ENCODE measurements around the gene SH3TC1. TPM values are rescaled to one million over a fixed set of nuclear protein-coding genes. Genes with fewer than 3 reads are reported as not detected.

Gene SH3TC1
- total and polyA plus RNA-seq, 9 donors: 1.1 to 34.5 (median 5.4) TPM

- intact Hi-C loops (cut with DNase I): loop anchor here in 1 of 4 donors (10.0 kb wide), 1 partner anchor 233 kb away; no protein-coding TSS in a partner anchor
- Histone ChIP-seq H3K4me1 (ENCODE audit: insufficient read depth) (no peaks in the 10 kb centered on the region), H3K36me3 (no peaks in the 10 kb centered on the region), H3K4me3 (no peak overlapping the region), H3K27ac (no peak overlapping the region), H3K27me3 (no peaks in the 10 kb centered on the region), H3K9me3 (no peaks in the 10 kb centered on the region)
- TF ChIP-seq, protein P1, sequence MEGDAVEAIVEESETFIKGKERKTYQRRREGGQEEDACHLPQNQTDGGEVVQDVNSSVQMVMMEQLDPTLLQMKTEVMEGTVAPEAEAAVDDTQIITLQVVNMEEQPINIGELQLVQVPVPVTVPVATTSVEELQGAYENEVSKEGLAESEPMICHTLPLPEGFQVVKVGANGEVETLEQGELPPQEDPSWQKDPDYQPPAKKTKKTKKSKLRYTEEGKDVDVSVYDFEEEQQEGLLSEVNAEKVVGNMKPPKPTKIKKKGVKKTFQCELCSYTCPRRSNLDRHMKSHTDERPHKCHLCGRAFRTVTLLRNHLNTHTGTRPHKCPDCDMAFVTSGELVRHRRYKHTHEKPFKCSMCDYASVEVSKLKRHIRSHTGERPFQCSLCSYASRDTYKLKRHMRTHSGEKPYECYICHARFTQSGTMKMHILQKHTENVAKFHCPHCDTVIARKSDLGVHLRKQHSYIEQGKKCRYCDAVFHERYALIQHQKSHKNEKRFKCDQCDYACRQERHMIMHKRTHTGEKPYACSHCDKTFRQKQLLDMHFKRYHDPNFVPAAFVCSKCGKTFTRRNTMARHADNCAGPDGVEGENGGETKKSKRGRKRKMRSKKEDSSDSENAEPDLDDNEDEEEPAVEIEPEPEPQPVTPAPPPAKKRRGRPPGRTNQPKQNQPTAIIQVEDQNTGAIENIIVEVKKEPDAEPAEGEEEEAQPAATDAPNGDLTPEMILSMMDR (IDR thresholded peaks at IDR 0.05): no peak
- TF ChIP-seq EP300 (IDR thresholded peaks at IDR 0.05) (no peak), POLR2A (IDR thresholded peaks at IDR 0.05) (no peak)
- WGBS, 3 donors: 66 to 75% (median 67%) methylated on average over 36 of the region's 36 CpGs
- DNase-seq: no peak
Observed at GRCh38 chr4:8171984-8172924, 26.8 kb upstream of the SH3TC1 start.

DNA sequence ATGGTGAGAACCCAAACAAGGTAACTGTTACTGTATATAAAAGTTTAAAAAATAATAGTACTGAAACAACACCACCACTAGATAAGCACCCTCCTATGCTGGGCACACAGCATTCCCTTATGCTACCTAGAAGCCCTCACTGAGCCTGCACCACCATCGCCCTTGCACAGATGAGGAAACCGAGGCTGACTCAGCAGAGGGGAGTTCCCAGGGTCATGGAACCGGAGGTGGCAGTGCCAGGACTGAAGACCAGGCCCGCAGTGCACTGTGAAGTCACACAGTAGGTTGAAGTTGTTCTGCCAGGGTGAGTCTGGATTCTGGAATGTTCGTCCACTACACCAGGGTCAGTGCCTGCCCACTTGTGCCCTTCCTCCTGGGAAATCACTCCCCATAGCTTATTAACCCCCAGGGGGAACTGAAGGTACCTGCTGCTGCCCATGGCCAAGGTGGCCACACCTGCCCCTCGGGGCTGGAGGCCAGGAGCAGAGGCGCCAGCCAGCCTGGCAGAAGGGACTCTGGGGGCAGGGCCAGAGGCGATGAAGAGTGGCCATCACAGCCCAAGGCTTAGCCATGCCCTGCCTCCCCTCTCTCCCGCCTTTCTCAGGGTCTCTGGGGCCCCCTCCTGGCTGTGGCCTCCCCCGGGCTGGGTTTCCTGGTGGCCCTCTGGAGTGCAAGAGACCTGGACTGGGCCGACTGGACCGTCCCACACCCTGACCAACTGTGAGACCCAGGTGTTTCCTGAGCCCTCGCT lies 25.4 kb upstream of the SH3TC1 start:
- no peaks in the 10 kb centered on the region for H3K27me3 ChIP-seq
- no peaks in the 10 kb centered on the region for H3K36me3 ChIP-seq
- no peak for DNase-seq
- TF ChIP-seq POLR2A (IDR thresholded peaks at IDR 0.05) (no peak), EP300 (IDR thresholded peaks at IDR 0.05) (no peak)
- 72 to 78% (median 76%) methylated on average over 12 to 13 of the region's 13 CpGs for WGBS, 3 donors
- no peaks in the 10 kb centered on the region for H3K4me1 ChIP-seq (ENCODE audit: insufficient read depth)
- no peak overlapping the region for H3K4me3 ChIP-seq
- no peak overlapping the region for H3K27ac ChIP-seq
- intact Hi-C loops (cut with DNase I): loop anchor here in 1 of 4 donors (10.0 kb wide), 1 partner anchor 231 kb away; no protein-coding TSS in a partner anchor
- H3K9me3 ChIP-seq: no peaks in the 10 kb centered on the region

- Histone ChIP-seq H3K9me3 (no peaks in the 10 kb centered on the region), H3K27ac (no peak overlapping the region), H3K4me1 (ENCODE audit: insufficient read depth) (no peaks in the 10 kb centered on the region), H3K27me3 (no peaks in the 10 kb centered on the region), H3K36me3 (no peaks in the 10 kb centered on the region), H3K4me3 (no peak overlapping the region)
- intact Hi-C loops (cut with DNase I): loop anchor here in 1 of 4 donors (10.0 kb wide), 1 partner anchor 230 kb away; no protein-coding TSS in a partner anchor
- DNase-seq: no peak
- WGBS, 3 donors: 78 to 83% (median 82%) methylated on average over 3 of the region's 3 CpGs
- no peak for TF ChIP-seq EP300 (IDR thresholded peaks at IDR 0.05)
- TF ChIP-seq, protein P1 (IDR thresholded peaks at IDR 0.05): no peak
- no peak for TF ChIP-seq POLR2A (IDR thresholded peaks at IDR 0.05)
Observed at GRCh38 chr4:8174970-8175369, 24.1 kb upstream of the SH3TC1 start.

DNA sequence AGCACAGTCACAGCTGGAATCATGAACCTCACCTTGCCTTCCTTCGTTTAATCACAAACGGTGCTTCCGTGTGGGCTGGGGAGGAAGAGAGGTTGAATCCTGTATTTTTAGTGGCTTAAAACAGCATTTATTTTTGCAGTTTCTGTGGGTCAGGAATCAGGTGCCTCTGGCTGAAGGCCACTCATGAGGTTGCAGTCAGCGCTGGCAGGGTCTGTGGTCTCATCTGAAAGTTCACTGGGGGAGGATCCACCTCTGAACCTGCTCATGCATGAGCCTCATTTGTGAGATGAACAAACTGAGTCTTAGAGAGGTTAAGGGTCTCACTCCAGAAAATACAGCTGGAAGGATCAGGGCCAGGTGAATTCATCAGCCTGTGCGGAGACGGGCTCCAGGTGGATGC lies 23.4 kb upstream of the SH3TC1 start:
- no peaks in the 10 kb centered on the region for H3K36me3 ChIP-seq
- H3K27ac ChIP-seq: no peak overlapping the region
- intact Hi-C loops (cut with DNase I): loop anchor here in 1 of 4 donors (10.0 kb wide), 1 partner anchor 229 kb away; no protein-coding TSS in a partner anchor
- H3K4me3 ChIP-seq: no peak overlapping the region
- no peaks in the 10 kb centered on the region for H3K27me3 ChIP-seq
- no peak for DNase-seq
- no peak for TF ChIP-seq POLR2A (IDR thresholded peaks at IDR 0.05)
- TF ChIP-seq, protein P1 (IDR thresholded peaks at IDR 0.05): no peak
- no peak for TF ChIP-seq EP300 (IDR thresholded peaks at IDR 0.05)
- H3K9me3 ChIP-seq: no peaks in the 10 kb centered on the region
- WGBS, 3 donors: 61 to 68% (median 64%) methylated on average over 6 of the region's 6 CpGs
- H3K4me1 ChIP-seq (ENCODE audit: insufficient read depth): no peaks in the 10 kb centered on the region
